Measurements from ENCODE around the gene ANKRD13B.
A peak's percentile ranks its signal among the peaks of the same experiment; 100 is the strongest.

The ANKRD13B gene

GRCh38 chr17:29615048-29615385 is 22.1 kb downstream of the ANKRD13B start:
- no peak overlapping the region for H2AFZ ChIP-seq
- H3K4me2 ChIP-seq (ENCODE audit: low read length): no peak overlapping the region
- H3K9ac ChIP-seq: no peak overlapping the region
- no peaks in the 10 kb centered on the region for H3K9me3 ChIP-seq (ENCODE audit: control insufficient read depth, low read length)
- no peak for TF ChIP-seq CTCF (IDR thresholded peaks at IDR 0.05)
- no peaks in the 10 kb centered on the region for H3K79me2 ChIP-seq
- H3K4me1 ChIP-seq: peaks cover 30% of the 10 kb centered on the region
- H3K27me3 ChIP-seq (ENCODE audit: control insufficient read depth, insufficient read depth, low read length): no peaks in the 10 kb centered on the region
- H3K36me3 ChIP-seq (ENCODE audit: control insufficient read depth, insufficient read depth, low read length): no peaks in the 10 kb centered on the region
- H3K4me3 ChIP-seq (ENCODE audit: low read depth, low read length): no peak overlapping the region
- H3K27ac ChIP-seq: no peak overlapping the region

- peak overlapping the region; percentile 27 for H3K4me3 ChIP-seq (ENCODE audit: low read depth, low read length)
- H3K4me1 ChIP-seq: peaks cover 30% of the 10 kb centered on the region
- no peak overlapping the region for H3K9ac ChIP-seq
- H3K79me2 ChIP-seq: no peaks in the 10 kb centered on the region
- H3K27me3 ChIP-seq (ENCODE audit: control insufficient read depth, insufficient read depth, low read length): no peaks in the 10 kb centered on the region
- TF ChIP-seq CTCF (IDR thresholded peaks at IDR 0.05): no peak
- H3K36me3 ChIP-seq (ENCODE audit: control insufficient read depth, insufficient read depth, low read length): no peaks in the 10 kb centered on the region
- H3K4me2 ChIP-seq (ENCODE audit: low read length): peak overlapping the region; percentile 11
- H3K27ac ChIP-seq: no peak overlapping the region
- H2AFZ ChIP-seq: peak overlapping the region; percentile 41
- H3K9me3 ChIP-seq (ENCODE audit: control insufficient read depth, low read length): no peaks in the 10 kb centered on the region
Measured at GRCh38 chr17:29615492-29616299, 22.8 kb downstream of the ANKRD13B start.

- no peaks in the 10 kb centered on the region for H3K36me3 ChIP-seq (ENCODE audit: control insufficient read depth, insufficient read depth, low read length)
- no peak overlapping the region for H3K9ac ChIP-seq
- peaks cover 30% of the 10 kb centered on the region for H3K4me1 ChIP-seq
- no peak overlapping the region for H3K27ac ChIP-seq
- H3K27me3 ChIP-seq (ENCODE audit: control insufficient read depth, insufficient read depth, low read length): no peaks in the 10 kb centered on the region
- peak overlapping the region; percentile 41 for H2AFZ ChIP-seq
- no peaks in the 10 kb centered on the region for H3K79me2 ChIP-seq
- H3K4me3 ChIP-seq (ENCODE audit: low read depth, low read length): peak overlapping the region; percentile 27
- no peaks in the 10 kb centered on the region for H3K9me3 ChIP-seq (ENCODE audit: control insufficient read depth, low read length)
- no peak for TF ChIP-seq CTCF (IDR thresholded peaks at IDR 0.05)
- H3K4me2 ChIP-seq (ENCODE audit: low read length): peak overlapping the region; percentile 11
Measured at GRCh38 chr17:29616300-29617048, 23.5 kb downstream of the ANKRD13B start.

GRCh38 chr17:29617125-29617480 is 24.2 kb downstream of the ANKRD13B start:
- Histone ChIP-seq H3K36me3 (ENCODE audit: control insufficient read depth, insufficient read depth, low read length) (no peaks in the 10 kb centered on the region), H2AFZ (peak overlapping the region; percentile 60), H3K4me1 (peaks cover 30% of the 10 kb centered on the region), H3K4me2 (ENCODE audit: low read length) (peak overlapping the region; percentile 60), H3K9ac (no peak overlapping the region), H3K79me2 (no peaks in the 10 kb centered on the region), H3K9me3 (ENCODE audit: control insufficient read depth, low read length) (no peaks in the 10 kb centered on the region), H3K27me3 (ENCODE audit: control insufficient read depth, insufficient read depth, low read length) (no peaks in the 10 kb centered on the region), H3K27ac (peak overlapping the region; percentile 46), H3K4me3 (ENCODE audit: low read depth, low read length) (no peak overlapping the region)
- TF ChIP-seq CTCF (IDR thresholded peaks at IDR 0.05): peak; percentile 60

All from parathyroid adenoma (tissue), 2 donors.